GM19395 (cell line): ENCODE data around the gene PLOD1.
"Not testable (repeated sequence)": the region's sequence is repeated elsewhere in the genome, so short reads cannot be mapped to it uniquely, and the experiment has no call there.

Experiments
- ATAC-seq: cut with Tn5 transposase; IDR thresholded peaks from one replicate; pipeline ENCODE4 v1.9.1; 2021; ENCODE audit warnings: mild to moderate bottlenecking, moderate library complexity; ENCODE audit not compliant: unreplicated experiment

PLOD1 gene

DNA sequence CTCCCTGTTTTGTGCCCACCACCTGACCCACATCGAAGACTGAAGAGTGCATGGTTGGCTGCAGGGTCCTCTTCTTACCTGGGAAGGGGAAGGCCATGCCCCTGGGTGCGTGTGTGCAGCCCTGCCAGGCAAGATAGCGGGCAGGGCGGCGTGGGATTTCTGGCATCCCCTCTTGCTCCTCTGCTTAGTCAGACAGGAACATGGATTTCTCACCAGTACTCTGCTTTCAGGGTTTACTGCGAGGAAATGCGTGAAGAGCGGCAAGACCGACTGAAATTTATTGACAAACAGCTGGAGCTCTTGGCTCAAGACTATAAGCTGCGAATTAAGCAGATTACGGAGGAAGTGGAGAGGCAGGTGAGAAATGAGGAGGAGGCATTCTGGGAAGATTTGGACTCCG lies 69.2 kb downstream of the PLOD1 start:
- ATAC-seq, result no peak

DNA sequence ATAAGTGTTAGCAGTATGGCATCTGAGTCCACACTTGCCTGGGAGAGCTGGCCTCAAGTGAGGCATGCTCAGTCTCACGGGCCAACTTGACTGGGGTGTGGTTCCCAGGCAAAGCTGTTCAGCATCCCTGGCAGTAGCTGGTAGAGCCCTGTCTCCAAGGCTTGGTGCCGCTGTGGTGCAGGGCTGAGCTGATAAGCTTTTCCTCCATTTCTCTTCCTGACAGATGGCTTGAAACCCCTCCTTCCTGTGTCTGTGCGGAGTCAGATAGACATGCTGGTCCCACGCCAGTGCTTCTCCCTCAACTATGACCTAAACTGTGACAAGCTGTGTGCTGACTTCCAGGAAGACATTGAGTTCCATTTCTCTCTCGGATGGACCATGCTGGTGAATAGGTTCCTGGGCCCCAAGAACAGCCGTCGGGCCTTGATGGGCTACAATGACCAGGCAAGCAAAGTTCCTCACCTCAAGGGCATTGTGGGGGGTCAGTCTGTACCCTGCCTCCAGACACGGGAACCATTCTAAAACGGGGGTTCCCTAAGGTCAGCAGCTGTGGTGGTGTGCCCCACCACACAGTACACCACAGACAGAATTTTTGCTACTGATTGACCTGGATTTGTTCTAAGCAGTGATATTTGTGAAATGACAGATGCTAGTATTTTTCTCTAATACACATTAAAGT lies 71.1 kb downstream of the PLOD1 start:
- no peak for ATAC-seq

DNA sequence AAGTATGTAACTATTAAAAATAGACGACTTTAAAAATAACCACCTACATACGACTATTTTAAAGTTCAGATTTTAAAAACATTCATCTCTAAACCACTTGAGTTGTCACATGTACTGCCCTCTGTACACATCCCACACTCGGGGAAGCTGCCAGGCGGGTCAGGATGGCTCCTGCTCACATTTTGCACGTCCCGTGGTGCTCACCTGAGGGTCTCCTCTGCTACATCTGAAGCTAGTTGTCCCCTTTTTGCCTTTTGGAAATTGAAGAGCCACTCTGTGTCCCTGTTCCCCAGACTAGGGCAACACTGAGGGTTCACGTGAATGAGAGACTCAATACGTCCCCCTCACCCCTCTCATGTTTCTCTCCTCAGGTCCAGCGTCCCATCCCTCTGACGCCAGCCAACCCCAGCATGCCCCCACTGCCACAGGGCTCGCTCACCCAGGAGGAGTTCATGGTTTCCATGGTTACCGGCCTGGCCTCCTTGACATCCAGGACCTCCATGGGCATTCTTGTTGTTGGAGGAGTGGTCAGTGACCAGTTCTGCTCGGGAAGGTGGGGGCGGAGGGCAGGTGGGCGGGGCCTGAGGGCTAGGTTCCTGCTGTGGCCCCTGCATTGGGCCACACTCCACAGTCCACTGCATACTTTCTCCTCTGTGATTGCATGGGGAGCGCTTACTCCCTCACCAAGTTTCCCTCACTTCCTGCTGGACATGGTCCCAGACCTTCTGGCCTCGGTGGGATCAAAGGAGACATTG lies 71.8 kb downstream of the PLOD1 start:
- ATAC-seq, result no peak

DNA sequence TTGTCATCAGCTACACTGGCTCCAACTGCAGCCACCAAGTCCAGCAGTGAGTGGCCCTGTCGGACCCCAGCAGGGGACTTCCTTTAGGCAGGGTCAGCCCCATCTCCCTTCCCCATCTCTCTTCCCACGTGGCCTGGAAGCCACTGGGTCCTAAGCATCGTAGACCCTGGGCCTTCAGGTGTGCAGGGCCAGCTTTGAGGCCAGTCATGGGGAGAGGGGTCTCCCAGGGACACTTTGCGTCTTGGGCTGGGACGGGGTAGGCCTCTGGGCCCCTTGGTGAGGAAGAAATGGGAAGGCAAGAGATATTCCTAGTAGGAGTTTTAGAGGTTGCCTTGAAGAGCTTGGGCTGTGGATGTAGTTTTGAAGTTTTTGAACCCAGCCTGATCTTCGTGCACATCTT lies 72.7 kb downstream of the PLOD1 start:
- ATAC-seq, result no peak

DNA sequence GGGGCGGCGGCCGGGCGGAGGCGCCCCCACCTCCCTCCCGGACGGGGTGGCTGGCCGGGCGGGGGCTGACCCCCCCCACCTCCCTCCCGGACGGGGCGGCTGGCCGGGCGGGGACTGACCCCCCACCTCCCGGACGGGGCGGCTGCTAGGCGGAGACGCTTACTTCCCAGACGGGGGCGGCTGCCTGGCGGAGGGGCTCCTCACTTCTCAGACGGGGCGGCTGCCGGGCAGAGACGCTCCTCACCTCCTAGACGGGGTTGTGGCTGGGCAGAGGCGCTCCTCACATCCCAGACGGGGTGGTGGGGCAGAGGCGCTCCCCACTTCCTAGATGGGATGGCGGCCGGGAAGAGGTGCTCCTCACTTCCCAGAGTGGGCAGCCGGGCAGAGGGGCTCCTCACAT lies 73.8 kb downstream of the PLOD1 start:
- not testable (repeated sequence) for ATAC-seq

DNA sequence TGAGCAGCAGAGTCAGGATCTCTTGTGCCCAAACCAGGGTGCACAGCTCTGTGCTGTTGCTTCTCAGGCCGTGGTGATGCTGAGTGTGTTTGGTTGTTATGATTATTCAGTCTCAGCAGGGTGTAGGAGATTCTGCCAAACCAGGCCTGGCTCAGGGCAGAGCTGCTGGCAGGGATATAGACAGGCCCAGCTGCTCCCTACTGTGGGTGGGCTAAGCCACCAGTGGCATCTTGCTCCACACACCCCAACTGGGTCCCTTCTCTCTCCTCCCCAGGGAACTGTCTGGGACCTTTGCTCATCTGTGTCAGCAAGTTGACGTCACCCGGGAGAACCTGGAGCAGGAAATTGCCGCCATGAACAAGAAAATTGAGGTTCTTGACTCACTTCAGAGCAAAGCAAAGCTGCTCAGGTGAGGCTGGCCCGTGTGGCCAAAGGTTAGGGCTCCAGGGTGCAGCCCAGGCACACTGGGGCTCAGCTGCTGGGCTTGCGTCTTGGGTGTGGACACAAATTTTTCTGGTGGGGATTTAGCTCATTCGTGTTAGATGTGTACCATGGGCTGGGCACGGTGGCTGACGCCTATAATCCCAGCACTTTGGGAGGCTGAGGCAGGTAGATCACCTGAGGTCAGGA lies 74.9 kb downstream of the PLOD1 start:
- no peak for ATAC-seq

DNA sequence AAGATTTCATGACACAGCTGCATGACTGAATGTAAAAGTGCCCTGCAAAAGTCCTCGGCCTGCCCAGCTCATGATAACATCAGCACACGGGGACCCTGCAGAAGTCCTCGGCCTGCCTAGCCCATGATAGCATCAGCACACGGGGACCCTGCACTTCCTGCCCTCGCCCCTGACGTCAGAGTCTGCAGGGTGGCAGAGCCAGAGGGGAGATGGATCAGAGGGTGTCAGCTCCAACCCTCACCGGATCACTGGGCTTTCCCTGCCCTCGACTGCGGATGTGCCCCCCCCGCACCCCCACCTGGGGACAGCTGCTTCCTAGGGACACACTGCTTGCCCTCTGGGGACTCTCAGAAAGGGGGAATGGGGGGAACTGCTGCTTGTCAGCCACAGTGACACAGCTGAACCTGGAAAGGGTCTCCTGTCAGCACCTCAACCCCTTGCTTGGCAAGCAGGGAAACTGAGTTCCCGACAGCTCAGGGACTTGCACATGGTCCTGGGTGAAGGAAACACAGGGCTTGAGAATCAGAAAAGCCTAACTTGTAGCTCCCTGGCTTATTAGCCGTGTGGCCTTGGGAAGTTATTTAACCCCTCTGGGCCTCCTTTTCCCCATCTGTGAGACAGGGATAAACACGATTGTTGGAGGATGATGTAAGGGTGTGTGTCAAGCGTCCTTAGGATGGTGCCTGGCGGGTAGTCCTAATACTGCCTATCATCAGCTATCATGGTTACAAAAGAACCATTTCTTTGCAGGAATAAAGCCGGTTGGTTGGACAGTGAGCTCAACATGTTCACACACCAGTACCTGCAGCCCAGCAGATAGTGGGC lies 76.4 kb downstream of the PLOD1 start:
- ATAC-seq, result no peak

DNA sequence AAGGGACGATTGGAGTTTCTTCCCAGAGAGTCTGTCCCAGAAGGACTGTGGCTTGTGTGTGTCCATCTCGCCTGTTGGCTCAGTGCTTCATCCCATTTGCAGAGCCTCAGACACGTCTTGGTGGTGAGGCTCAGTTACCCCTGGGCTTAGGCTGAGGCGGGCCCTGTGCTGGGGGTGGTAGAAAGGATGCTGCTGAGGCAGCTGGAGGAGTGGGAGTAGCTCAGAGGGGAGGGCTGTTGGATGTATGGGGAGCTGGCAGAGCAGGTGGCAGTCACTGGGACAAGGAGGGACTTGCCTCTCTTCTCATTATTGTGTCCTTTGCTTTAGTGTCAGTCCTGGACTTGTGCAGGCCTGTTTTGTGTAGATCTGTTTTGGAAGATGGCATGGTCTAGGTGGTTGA lies 77.5 kb downstream of the PLOD1 start:
- no peak for ATAC-seq

DNA sequence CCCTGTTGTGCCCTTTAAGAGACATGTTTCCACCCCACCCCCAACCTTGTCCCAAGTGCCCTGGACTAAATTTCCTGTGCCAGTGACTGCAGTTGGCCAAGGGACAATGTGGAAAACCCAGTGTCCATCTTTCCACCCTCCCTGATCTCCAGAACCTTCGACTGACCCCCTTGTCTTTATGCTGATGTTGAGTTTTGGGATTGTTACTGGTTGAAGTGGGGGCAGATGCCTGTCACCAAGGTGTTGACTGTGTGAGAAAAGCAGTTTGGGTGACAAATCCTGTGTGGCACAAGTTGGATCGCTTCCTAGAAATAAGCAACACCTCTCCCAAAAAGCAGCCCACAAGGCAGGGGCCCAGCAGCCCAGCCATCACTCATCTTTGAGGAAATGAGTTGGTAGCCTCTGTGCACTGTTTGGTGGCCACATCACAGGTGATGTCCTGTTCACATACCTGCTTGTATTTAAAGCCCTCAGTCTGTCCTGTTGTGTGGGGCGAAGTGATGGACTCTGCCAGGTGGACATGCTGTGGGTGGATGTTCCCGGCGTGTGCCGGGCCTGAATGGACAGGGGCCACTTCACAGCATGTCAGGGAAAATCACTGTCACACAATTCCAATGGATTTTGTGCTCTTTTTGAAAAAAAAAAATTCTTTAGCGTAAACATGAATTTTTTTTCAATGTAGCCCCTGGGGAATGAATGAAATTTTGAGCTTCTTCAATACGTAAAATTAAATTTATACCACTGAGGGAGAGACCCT lies 78.2 kb downstream of the PLOD1 start:
- ATAC-seq, result no peak

DNA sequence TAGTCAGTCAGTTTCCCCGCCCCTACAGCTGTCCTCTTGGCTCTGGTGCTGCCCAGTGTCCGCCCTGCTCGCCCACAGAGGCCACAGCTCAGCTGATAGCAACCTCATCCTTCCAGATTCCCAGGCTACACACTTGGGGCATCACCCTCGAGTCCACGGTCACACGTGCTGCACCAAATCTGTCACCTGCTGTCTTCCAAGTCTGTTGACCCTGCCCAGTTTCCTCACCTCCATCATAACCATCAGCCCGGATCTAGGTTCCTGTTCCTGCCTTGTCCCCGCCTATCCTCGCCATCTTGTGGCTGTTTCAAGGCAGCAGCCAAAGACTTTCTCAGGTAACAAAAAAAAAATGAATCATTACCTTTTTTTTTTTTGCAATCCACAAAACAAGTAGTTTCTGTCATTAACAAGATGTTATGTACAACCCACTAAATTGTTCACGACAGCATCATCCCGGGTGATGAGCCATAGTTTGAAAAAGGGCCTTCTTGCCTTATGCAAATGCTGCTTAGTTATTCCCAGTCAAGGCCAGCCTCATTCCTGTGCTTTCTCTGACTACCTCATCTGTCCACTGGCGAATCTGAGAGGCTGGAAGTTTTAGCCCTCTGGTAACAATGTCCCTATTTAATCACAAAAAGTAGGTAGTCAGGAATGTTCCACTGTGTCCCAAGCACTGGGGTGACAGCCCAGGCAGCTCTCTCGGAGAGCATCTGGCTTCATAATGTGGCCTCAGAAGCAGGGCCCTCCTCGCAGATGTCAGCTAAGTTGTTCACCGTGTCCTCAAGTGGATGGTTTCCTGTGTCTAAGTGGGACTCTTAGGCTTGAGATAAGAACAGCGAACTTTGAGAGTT lies 79.8 kb downstream of the PLOD1 start:
- ATAC-seq, result no peak

DNA sequence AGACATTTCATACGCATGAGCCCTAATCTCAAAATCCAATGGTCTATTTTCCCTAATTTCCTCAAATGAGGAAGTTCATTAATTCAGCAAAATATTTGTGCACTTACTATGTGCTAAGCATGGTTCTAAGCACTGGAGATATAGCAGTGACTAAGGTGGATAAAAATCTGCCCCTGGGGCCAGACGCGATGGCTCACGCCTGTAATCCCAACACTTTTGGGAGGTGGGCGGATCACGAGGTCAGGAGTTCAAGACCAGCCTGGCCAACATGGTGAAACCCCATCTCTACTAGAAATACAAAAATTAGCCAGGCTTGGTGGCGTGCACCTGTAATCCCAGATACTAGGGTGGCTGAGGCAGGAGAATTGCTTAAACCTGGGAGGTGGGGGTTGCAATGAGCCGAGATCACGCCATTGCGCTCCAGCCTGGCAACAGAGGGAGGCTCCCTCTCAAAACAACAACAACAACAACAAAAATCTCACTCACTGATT lies 80.5 kb downstream of the PLOD1 start:
- no peak for ATAC-seq

DNA sequence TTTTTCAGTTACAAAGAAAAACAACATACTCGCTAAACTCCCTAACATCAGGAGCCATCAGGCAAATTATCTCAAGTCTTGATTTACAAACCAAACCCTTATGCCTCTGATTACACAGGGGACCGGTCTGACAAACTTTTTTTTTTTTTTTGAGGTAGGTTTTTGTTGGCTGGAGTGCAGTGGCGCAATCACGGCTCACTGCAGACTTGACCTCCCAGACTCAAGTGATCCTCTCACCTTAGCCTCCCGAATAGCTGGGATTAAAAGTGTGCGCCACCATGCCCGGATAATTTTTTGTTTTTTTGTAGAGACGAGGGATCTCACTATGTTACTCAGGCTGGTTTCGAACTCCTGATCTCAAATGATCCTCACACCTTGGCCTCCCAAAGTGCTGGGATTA lies 81.0 kb downstream of the PLOD1 start:
- no peak for ATAC-seq

DNA sequence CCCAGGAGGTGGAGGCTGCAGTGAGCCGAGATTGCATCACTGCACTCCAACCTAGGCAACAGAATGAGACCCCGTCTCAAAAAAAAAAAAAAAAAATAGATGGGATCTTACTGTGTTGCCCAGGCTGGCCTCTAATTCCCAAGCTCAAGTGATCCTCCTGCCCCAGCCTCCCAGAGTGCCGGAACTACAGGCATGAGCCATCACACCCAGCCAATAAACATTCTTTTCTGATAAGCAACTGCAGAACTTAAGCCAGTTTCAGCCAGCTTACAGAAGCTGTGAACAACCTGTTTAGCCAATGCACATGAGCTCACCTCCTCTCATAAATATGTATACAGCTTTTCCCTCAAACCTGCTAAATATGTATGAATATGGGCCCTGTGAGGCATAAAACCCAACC lies 81.7 kb downstream of the PLOD1 start:
- no peak for ATAC-seq

DNA sequence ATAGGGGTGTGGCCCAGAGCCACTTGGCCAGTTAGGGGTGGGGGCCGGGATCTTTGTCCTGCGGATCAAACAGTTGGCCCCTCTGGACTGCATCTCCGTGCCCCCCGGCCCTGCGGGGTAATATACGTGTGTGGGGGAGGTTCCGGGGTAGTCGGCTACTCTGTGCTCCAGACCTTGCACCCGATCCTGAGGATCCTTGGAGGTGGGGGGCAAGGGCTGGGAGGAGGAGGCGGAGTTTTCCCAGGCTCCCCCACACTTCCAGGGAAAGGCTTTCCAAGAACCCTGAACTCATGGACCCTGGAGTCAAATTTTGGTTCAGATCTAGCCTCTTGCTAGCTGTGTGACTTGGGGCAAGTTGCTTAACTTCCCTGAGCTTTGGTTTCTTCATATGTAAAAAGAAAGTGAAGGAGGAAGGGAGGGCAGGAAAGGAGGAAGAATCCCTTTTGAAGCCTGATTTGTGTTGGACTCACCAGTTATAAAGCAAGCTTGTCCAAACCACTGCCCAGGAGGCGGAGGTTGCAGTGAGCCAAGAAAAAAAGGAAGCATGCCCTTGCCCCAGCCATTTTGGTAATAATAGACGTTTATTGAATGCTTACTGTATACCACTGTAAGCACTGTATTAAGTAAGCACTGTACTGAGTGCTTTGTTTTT lies 85.5 kb downstream of the PLOD1 start:
- no peak for ATAC-seq

DNA sequence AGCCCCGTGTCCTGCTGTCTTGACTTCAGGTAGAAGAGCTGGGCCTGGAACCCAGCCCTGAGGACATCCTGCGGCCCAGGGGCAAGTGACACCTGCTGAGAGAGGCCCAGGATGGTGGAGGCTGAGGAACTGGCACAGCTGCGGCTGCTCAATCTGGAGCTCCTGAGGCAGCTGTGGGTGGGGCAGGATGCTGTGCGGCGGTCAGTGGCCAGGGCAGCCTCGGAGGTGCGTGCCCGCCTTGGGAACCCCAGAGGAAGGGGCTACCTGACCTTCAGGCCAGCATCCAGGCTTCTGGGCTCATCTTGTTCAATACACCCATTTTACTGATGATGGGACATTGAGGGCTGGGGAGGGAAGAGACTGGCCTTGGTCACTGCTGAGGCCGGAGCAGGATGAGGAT lies 87.1 kb downstream of the PLOD1 start:
- ATAC-seq, result no peak

DNA sequence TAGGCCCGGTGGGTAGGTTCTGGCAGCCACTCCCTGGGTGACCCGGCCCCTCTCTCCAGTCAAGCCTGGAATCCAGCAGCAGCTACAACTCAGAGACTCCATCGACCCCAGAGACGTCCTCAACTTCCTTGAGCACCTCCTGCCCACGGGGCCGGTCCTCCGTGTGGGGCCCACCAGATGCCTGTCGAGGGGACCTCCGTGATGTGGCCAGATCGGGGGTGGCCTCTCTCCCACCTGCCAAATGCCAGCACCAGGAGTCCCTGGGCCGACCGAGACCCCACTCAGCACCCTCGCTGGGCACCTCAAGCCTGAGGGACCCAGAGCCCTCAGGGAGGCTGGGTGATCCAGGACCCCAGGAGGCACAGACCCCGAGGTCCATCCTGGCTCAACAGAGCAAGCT lies 87.5 kb downstream of the PLOD1 start:
- no peak for ATAC-seq
